IMR-90 (cell line): ENCODE results near the gene OTOR. TPM values are rescaled to one million over a fixed set of nuclear protein-coding genes. Genes with fewer than 3 reads are reported as not detected.

ENCODE experiments used
- ATAC-seq: fragments of 200-7000 bp; cut with Tn5 transposase; 2 replicates; pipeline ENCODE4 v1.9.1; 2020; ENCODE audit warnings: low read depth, mild to moderate bottlenecking, moderate library complexity
- Bru-seq: library from RNA; stranded (reverse); fragments of 400-500 nt; gene quantifications from one replicate; lab custom pipeline; 2021; lab: Mats Ljungman, UMichigan
- BruChase-seq, 2 experiments: library from RNA; stranded (reverse); fragments of 400-500 nt; gene quantifications; one replicate each; lab custom pipeline; 2021; lab: Mats Ljungman, UMichigan
- BruUV-seq: library from RNA; stranded (reverse); fragments of 400-500 nt; replicated peaks from 2 replicates; lab custom pipeline; 2021; lab: Mats Ljungman, UMichigan
- CTCF ChIA-PET: fragments of 300-600 bp; formaldehyde crosslinking; extraction: SDS; loops from one replicate; lab custom pipeline; 2021; ENCODE audit warnings: antibody characterized with exemption; lab: Yijun Ruan, JAX
- POLR2A ChIA-PET: fragments of 300-600 bp; sonication (Branson Sonifier 250); formaldehyde crosslinking; loops from one replicate; lab custom pipeline; 2022; ENCODE audit warnings: antibody characterized with exemption; ENCODE audit not compliant: unreplicated experiment; lab: Charles Lee
- DNase-seq: peaks from one replicate; pipeline ENCODE4 v3.0.0; 2013
- H2AFZ ChIP-seq: replicated peaks from 2 replicates; pipeline ENCODE3; 2013; ENCODE audit warnings: low read length, mild to moderate bottlenecking; ENCODE audit not compliant: poor library complexity
- H2AK5ac ChIP-seq: 2 replicates; pipeline ENCODE4 v1.6.1; 2013; ENCODE audit warnings: low read depth, low read length, inconsistent platforms
- H2AK9ac ChIP-seq: replicated peaks from 2 replicates; pipeline ENCODE3; 2013; ENCODE audit warnings: mild to moderate bottlenecking, low read depth, low read length, moderate library complexity; ENCODE audit not compliant: poor library complexity
- H2BK120ac ChIP-seq: 2 replicates; pipeline ENCODE4 v1.6.1; 2013; ENCODE audit warnings: low read depth, low read length, inconsistent platforms
- H2BK15ac ChIP-seq: 3 replicates; pipeline ENCODE4 v1.6.1; 2013; ENCODE audit warnings: low read depth, low read length, inconsistent platforms
- H2BK20ac ChIP-seq: 2 replicates; pipeline ENCODE4 v1.6.1; 2013; ENCODE audit warnings: low read depth, mild to moderate bottlenecking, inconsistent platforms, low read length, moderate library complexity
- H2BK5ac ChIP-seq: 2 replicates; pipeline ENCODE4 v1.6.1; 2013; ENCODE audit warnings: mild to moderate bottlenecking, low read depth, low read length, inconsistent platforms; ENCODE audit not compliant: poor library complexity, severe bottlenecking
- H3K14ac ChIP-seq: replicated peaks from 2 replicates; pipeline ENCODE4 v1.6.1; 2013; ENCODE audit warnings: low read depth, low read length, inconsistent platforms
- H3K18ac ChIP-seq: 2 replicates; pipeline ENCODE4 v1.6.1; 2013; ENCODE audit warnings: low read depth, low read length, control low read depth
- H3K23ac ChIP-seq: 2 replicates; pipeline ENCODE4 v1.6.1; 2013; ENCODE audit warnings: low read depth, low read length, inconsistent platforms
- H3K27ac ChIP-seq: 2 replicates; pipeline ENCODE4 v1.5.1; 2013; ENCODE audit warnings: mild to moderate bottlenecking, control low read depth, low read length; ENCODE audit not compliant: insufficient read depth
- H3K27me3 ChIP-seq: 2 replicates; pipeline ENCODE4 v1.6.1; 2013; ENCODE audit warnings: low read length; ENCODE audit not compliant: control insufficient read depth, insufficient read depth
- H3K36me3 ChIP-seq: 2 replicates; pipeline ENCODE4 v1.6.1; 2013; ENCODE audit warnings: low read length, mixed read lengths; ENCODE audit not compliant: control insufficient read depth, insufficient read depth
- H3K4ac ChIP-seq: 2 replicates; pipeline ENCODE4 v1.6.1; 2013; ENCODE audit warnings: low read depth, low read length, inconsistent platforms
- H3K4me1 ChIP-seq: 2 replicates; pipeline ENCODE4 v1.6.1; 2013; ENCODE audit warnings: low read length, mixed read lengths; ENCODE audit not compliant: control insufficient read depth, insufficient read depth
- H3K4me2 ChIP-seq: 2 replicates; pipeline ENCODE4 v1.6.1; 2013; ENCODE audit warnings: low read depth, mild to moderate bottlenecking, control low read depth, low read length, moderate library complexity
- H3K4me3 ChIP-seq: 2 replicates; pipeline ENCODE4 v1.5.1; 2013; ENCODE audit warnings: low read depth, mild to moderate bottlenecking, control low read depth, low read length, moderate library complexity; ENCODE audit not compliant: insufficient read depth
- H3K56ac ChIP-seq: 2 replicates; pipeline ENCODE4 v1.6.1; 2013; ENCODE audit warnings: low read length, inconsistent platforms; ENCODE audit not compliant: insufficient read depth; ENCODE audit errors: extremely low read depth
- H3K79me1 ChIP-seq, 2 experiments: 2 replicates each; pipeline ENCODE4 v1.6.1; 2013; ENCODE audit warnings: low read length in 2 of 2, inconsistent platforms in 1 of 2, low read depth in 1 of 2
- H3K9ac ChIP-seq: 2 replicates; pipeline ENCODE4 v1.6.1; 2013; ENCODE audit warnings: low read depth, low read length, control low read depth
- H3K9me1 ChIP-seq: 2 replicates; pipeline ENCODE4 v1.6.1; 2013; ENCODE audit warnings: low read length, inconsistent platforms; ENCODE audit not compliant: insufficient read depth
- H3K9me3 ChIP-seq: 2 replicates; pipeline ENCODE4 v1.6.1; 2013; ENCODE audit warnings: low read length; ENCODE audit not compliant: control insufficient read depth, insufficient read depth
- H4K20me1 ChIP-seq: 2 replicates; pipeline ENCODE4 v1.6.1; 2013; ENCODE audit warnings: low read length, inconsistent platforms; ENCODE audit not compliant: insufficient read depth
- H4K5ac ChIP-seq: 2 replicates; pipeline ENCODE4 v1.6.1; 2013; ENCODE audit warnings: mild to moderate bottlenecking, low read depth, low read length, control low read depth
- H4K8ac ChIP-seq, 2 experiments: 2 replicates each; pipeline ENCODE4 v1.6.1; 2013; ENCODE audit warnings: low read depth in 2 of 2, low read length in 2 of 2, control low read depth in 1 of 2, inconsistent platforms in 1 of 2
- H4K91ac ChIP-seq: 2 replicates; pipeline ENCODE4 v1.6.1; 2013; ENCODE audit warnings: low read depth, low read length, inconsistent platforms; ENCODE audit not compliant: insufficient read depth
- CHD1 ChIP-seq: IDR thresholded peaks from 2 replicates; pipeline ENCODE4 v1.6.1; 2012; ENCODE audit warnings: low read depth, low read length, improper control_type of control experiment
- NFE2L2 ChIP-seq: fragments of 150-350 bp; IDR thresholded peaks from 2 replicates; pipeline ENCODE4 v1.6.1; 2016; ENCODE audit warnings: low read depth, mild to moderate bottlenecking, low read length
- WGBS, 2 experiments: methylation state at CpG; one replicate each; pipeline versions ENCODE4 v1.1.5 to v1.1.7; 2013; ENCODE audit warnings: missing lambda C conversion rate in 2 of 2; ENCODE audit not compliant: insufficient read length in 1 of 2; ENCODE audit errors: extremely low coverage in 2 of 2; 5-methylcytosine and 5-hydroxymethylcytosine counted together
- dilution Hi-C: fragments of 300-500 bp; cut with HindIII; formaldehyde crosslinking; loops from one replicate; pipeline ENCODE4 v1.14.3; 2018; ENCODE audit warnings: low sequenced_read_pairs; ENCODE audit not compliant: unreplicated experiment
- in situ Hi-C: fragments of 300-500 bp; cut with MboI; formaldehyde crosslinking; loops from 3 replicates; pipeline ENCODE4 v1.14.3; 2019; ENCODE audit warnings: low sequenced_read_pairs, inconsistent platforms, mixed read lengths
- intact Hi-C: fragments of 100-400 bp; cut with micrococcal nuclease; formaldehyde crosslinking; loops from 2 replicates; pipeline ENCODE4 v1.10.0; 2022
- long read RNA-seq: library from polyadenylated mRNA; unstranded; transcript quantifications from one replicate; pipeline ENCODE4 v2.0.0, GENCODE V29; 2021; ENCODE audit not compliant: unreplicated experiment
- polyA plus RNA-seq, 3 experiments: library from polyadenylated mRNA; depleted of rRNA; stranded (reverse); fragments of >200 nt; gene quantifications; 2 replicates each; pipeline ENCODE4 v1.2.3, GENCODE V29; 2012; ENCODE audit warnings: low replicate concordance in 1 of 3
- total RNA-seq: library from RNA; depleted of rRNA; stranded (reverse); fragments of >200 nt; gene quantifications from 2 replicates; pipeline ENCODE4 v1.2.3, GENCODE V29; 2012; rRNA removed

The OTOR gene
- total RNA-seq (not detected in 2 replicates), polyA plus RNA-seq (2012; rRNA removed) (not detected in 2 replicates), Bru-seq, nascent RNA (percentile 18 among the genes with signal in this experiment), BruChase-seq, experiment 1, labeled RNA remaining after a 6-hour chase (not detected), BruChase-seq, experiment 2, labeled RNA remaining after a 2-hour chase (not detected)
- not detected in 2 replicates for polyA plus RNA-seq (2012; cell fraction: cytosol; rRNA removed)
- polyA plus RNA-seq (2012; cell fraction: nucleus; rRNA removed; ENCODE audit: low replicate concordance), result not detected in 2 replicates
- long read RNA-seq, result 0 reads

GRCh38 chr20:16748308-16748900 lies at the start of gene OTOR:
TSS of gene OTOR (plus strand) at chr20:16748358. CDS start at chr20:16748402, 44 bp downstream.
- H2BK120ac ChIP-seq, result no peak within 1 kb of the TSS
- H2AK9ac ChIP-seq, result no peak within 1 kb of the TSS
- no peaks in the 10 kb centered on the region for H3K9me3 ChIP-seq
- no peak within 1 kb of the TSS for H4K5ac ChIP-seq
- H2AK5ac ChIP-seq, result no peak within 1 kb of the TSS
- no peak within 1 kb of the TSS for H3K4ac ChIP-seq
- peaks cover 4% of the 10 kb centered on the region; the same call in 1 of the 2 replicates for H3K4me1 ChIP-seq
- ChIA-PET POLR2A (no interaction called here), CTCF (interaction anchor here (1.4 kb wide), 1 partner anchor 13 kb away, joined by 5 read pairs; no protein-coding TSS in a partner anchor)
- H3K36me3 ChIP-seq, result no peaks in the 10 kb centered on the region
- H3K56ac ChIP-seq, result no peak within 1 kb of the TSS
- no peak within 1 kb of the TSS for H3K4me2 ChIP-seq
- no peak within 1 kb of the TSS for H3K14ac ChIP-seq
- no peak within 1 kb of the TSS for H4K91ac ChIP-seq
- WGBS, 2 experiments, result no CpG with 5 or more reads among the region's 5 CpGs
- H3K9ac ChIP-seq, result no peak within 1 kb of the TSS
- ATAC-seq (no peak), DNase-seq (no peak)
- H2AFZ ChIP-seq, result no peak within 1 kb of the TSS
- H3K79me1 ChIP-seq, result no peaks in the 10 kb centered on the region
- H4K8ac ChIP-seq, result no peak within 1 kb of the TSS
- H2BK5ac ChIP-seq, result no peak within 1 kb of the TSS
- intact Hi-C loops (loop anchor here (2.0 kb wide), 1 partner anchor 66 kb away; no protein-coding TSS in a partner anchor), dilution Hi-C loops (no loop called here), in situ Hi-C loops (no loop called here)
- no peak within 1 kb of the TSS for H3K27ac ChIP-seq
- peaks cover 5% of the 10 kb centered on the region for H3K27me3 ChIP-seq
- H3K4me3 ChIP-seq, result no peak within 1 kb of the TSS
- no peak within 1 kb of the TSS for H2BK20ac ChIP-seq
- H2BK15ac ChIP-seq, result no peak within 1 kb of the TSS
- no peaks in the 10 kb centered on the region for H3K9me1 ChIP-seq
- H4K20me1 ChIP-seq, result no peaks in the 10 kb centered on the region
- TF ChIP-seq CHD1 (no peak), NFE2L2 (no peak)
- no peak within 1 kb of the TSS for H3K23ac ChIP-seq
- BruUV-seq, result no TSS peak
- H3K18ac ChIP-seq, result no peak within 1 kb of the TSS
